Endothelial cell of umbilical vein (primary cell): ENCODE data around the gene GOLGA8H.
"Not testable (repeated sequence)": the region's sequence is repeated elsewhere in the genome, so short reads cannot be mapped to it uniquely, and the experiment has no call there.

Experiments
- EZH2 ChIP-seq: IDR thresholded peaks from 2 replicates; pipeline ENCODE4 v1.6.1; 2012; ENCODE audit warnings: borderline replicate concordance, low read depth, mild to moderate bottlenecking, moderate library complexity, low read length, inconsistent platforms; ENCODE audit not compliant: severe bottlenecking
- MAX ChIP-seq: IDR thresholded peaks from 2 replicates; pipeline ENCODE4 v1.6.1; 2011; ENCODE audit not compliant: insufficient read depth, insufficient read length
- MYC ChIP-seq: IDR thresholded peaks from one replicate; pipeline ENCODE4 v1.6.1; 2011; ENCODE audit warnings: mild to moderate bottlenecking, low read depth, low read length
- POLR2AphosphoS5 ChIP-seq: IDR thresholded peaks from 2 replicates; pipeline ENCODE4 v1.6.1; 2012; ENCODE audit warnings: low read depth, mild to moderate bottlenecking, control low read depth, low read length, moderate library complexity; ENCODE audit not compliant: insufficient read depth
- TF ChIP-seq, protein P1 (sequence below), 2 donors: IDR thresholded peaks; 1 replicate in 1 of 2; 2 replicates in 1 of 2; pipeline ENCODE4 v1.5.1; 2011; ENCODE audit warnings: low read length in 2 of 2, mild to moderate bottlenecking in 2 of 2, moderate library complexity in 2 of 2, control low read depth in 1 of 2, inconsistent platforms in 1 of 2, low read depth in 1 of 2; ENCODE audit not compliant: insufficient read depth in 1 of 2; ENCODE audit errors: extremely low read depth in 1 of 2

DNA sequence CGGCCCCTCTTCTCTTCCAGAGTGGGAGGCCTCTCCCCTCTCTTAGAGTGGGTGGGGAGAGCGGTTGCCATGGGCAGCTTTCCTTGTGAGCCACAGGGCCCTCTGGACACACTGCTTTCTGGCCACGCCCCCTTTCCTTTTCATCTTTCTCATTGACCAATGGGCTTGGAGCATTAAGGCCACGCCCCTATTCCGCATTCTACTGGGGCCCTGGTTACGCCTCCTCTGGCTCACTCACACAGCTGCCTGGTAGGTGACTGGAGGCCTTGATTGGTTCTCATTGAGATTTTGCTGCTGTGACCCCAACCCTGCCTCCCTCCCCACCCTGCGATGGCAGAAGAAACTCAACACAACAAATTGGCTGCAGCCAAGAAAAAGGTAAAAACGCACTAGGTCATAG is at the start of gene GOLGA8H:
- TF ChIP-seq, protein P1, sequence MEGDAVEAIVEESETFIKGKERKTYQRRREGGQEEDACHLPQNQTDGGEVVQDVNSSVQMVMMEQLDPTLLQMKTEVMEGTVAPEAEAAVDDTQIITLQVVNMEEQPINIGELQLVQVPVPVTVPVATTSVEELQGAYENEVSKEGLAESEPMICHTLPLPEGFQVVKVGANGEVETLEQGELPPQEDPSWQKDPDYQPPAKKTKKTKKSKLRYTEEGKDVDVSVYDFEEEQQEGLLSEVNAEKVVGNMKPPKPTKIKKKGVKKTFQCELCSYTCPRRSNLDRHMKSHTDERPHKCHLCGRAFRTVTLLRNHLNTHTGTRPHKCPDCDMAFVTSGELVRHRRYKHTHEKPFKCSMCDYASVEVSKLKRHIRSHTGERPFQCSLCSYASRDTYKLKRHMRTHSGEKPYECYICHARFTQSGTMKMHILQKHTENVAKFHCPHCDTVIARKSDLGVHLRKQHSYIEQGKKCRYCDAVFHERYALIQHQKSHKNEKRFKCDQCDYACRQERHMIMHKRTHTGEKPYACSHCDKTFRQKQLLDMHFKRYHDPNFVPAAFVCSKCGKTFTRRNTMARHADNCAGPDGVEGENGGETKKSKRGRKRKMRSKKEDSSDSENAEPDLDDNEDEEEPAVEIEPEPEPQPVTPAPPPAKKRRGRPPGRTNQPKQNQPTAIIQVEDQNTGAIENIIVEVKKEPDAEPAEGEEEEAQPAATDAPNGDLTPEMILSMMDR (IDR thresholded peaks at IDR 0.05; ENCODE audit: extremely low read depth in 1 of 2, insufficient read depth in 1 of 2, low read depth in 1 of 2, low read length in 2 of 2) = not testable (repeated sequence)
- not testable (repeated sequence) for TF ChIP-seq EZH2, MYC, MAX, POLR2AphosphoS5
